ENCODE results near the gene NUDT2.

DNA sequence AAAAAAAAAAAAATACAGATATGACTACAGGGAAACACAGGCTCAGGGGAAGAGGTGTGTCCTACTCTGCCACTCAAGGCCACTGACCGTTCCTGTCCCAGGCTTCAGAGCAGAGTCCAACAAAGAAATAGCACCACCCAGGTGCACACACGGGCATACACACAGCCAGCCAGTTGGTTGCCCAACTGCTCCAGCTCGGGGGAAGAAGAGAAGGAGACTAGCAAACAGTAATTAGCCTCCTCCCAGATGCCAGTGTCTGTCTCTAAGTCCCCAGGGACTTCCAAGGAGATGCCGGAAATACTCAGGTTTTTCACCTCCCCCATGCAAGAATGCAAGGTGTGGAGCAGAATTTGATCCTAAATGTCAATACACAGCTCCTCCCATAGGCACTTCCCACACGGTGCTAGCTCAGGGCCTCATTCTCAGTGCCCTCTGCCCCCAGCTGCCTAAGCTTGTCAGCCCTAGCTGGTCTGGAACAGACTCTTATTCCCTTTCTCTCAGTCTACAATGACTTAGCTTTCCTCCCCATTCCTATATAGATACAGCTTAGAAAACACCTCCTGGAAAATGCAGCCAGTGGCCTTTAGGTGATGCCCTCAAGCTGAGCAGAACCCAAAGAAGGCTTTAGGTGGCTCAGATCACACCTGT is 45.7 kb downstream of the NUDT2 start:
- TF ChIP-seq, protein P1, sequence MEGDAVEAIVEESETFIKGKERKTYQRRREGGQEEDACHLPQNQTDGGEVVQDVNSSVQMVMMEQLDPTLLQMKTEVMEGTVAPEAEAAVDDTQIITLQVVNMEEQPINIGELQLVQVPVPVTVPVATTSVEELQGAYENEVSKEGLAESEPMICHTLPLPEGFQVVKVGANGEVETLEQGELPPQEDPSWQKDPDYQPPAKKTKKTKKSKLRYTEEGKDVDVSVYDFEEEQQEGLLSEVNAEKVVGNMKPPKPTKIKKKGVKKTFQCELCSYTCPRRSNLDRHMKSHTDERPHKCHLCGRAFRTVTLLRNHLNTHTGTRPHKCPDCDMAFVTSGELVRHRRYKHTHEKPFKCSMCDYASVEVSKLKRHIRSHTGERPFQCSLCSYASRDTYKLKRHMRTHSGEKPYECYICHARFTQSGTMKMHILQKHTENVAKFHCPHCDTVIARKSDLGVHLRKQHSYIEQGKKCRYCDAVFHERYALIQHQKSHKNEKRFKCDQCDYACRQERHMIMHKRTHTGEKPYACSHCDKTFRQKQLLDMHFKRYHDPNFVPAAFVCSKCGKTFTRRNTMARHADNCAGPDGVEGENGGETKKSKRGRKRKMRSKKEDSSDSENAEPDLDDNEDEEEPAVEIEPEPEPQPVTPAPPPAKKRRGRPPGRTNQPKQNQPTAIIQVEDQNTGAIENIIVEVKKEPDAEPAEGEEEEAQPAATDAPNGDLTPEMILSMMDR (IDR thresholded peaks at IDR 0.05): peak in 2 of 5 experiments; percentile 33 to 37
- peak; percentile 70 to 94 (median 87) for TF ChIP-seq POLR2AphosphoS5 (IDR thresholded peaks at IDR 0.05)

Data from transverse colon (tissue), 4 donors.